ENCODE results near the gene ULK4. TPM values are rescaled to one million over a fixed set of nuclear protein-coding genes. Genes with fewer than 3 reads are reported as not detected.

ULK4 gene
- total RNA-seq, 1 experiment from 2014 or later = 6.3 TPM

GRCh38 chr3:41794748-41795589 is 166.9 kb downstream of the ULK4 start:
- no peak overlapping the region for H3K4me2 ChIP-seq (ENCODE audit: low read length)
- H3K4me1 ChIP-seq (ENCODE audit: control insufficient read depth in 1 of 2, insufficient read depth in 2 of 2, low read length in 2 of 2) = no peaks in the 10 kb centered on the region
- no peaks in the 10 kb centered on the region for H3K79me2 ChIP-seq (ENCODE audit: insufficient read depth, low read length)
- H3K27me3 ChIP-seq (ENCODE audit: insufficient read depth, low read length) = no peaks in the 10 kb centered on the region
- H3K4me3 ChIP-seq (replicated peaks in 1 of 2; ENCODE audit: low read depth in 1 of 2, low read length in 2 of 2) = no peak overlapping the region
- H3K36me3 ChIP-seq (ENCODE audit: control insufficient read depth in 1 of 2, insufficient read depth in 2 of 2, low read length in 2 of 2) = no peaks in the 10 kb centered on the region
- TF ChIP-seq EZH2phosphoT487 (IDR thresholded peaks at IDR 0.05; ENCODE audit: borderline replicate concordance) (no peak), ELF1 (IDR thresholded peaks at IDR 0.05; ENCODE audit: borderline replicate concordance, low read depth) (no peak), ZBTB33 (IDR thresholded peaks at IDR 0.05; ENCODE audit: extremely low read depth, insufficient replicate concordance, low read length) (no peak), POLR2AphosphoS5 (IDR thresholded peaks at IDR 0.05; ENCODE audit: low read depth, low read length) (no peak), CBX3 (IDR thresholded peaks at IDR 0.05; ENCODE audit: low read depth) (no peak), CTCF (IDR thresholded peaks at IDR 0.05 in 2 of 3, conservative IDR thresholded peaks at IDR 0.05 in 1 of 3; ENCODE audit: borderline replicate concordance in 1 of 3, insufficient read depth in 1 of 3, low read depth in 2 of 3, low read length in 2 of 3) (no peak), CEBPB (IDR thresholded peaks at IDR 0.05; ENCODE audit: low read depth) (no peak), POLR2A (IDR thresholded peaks at IDR 0.05; ENCODE audit: borderline replicate concordance, extremely low read depth, insufficient read depth, insufficient read length) (no peak), EZH2 (IDR thresholded peaks at IDR 0.05) (no peak), FOSL1 (IDR thresholded peaks at IDR 0.05; ENCODE audit: low read depth) (no peak), TCF7L2 (IDR thresholded peaks at IDR 0.05; ENCODE audit: borderline replicate concordance, extremely low read depth, insufficient read depth, insufficient read length) (no peak), SP1 (IDR thresholded peaks at IDR 0.05; ENCODE audit: low read depth) (no peak), SRF (IDR thresholded peaks at IDR 0.05; ENCODE audit: low read depth) (no peak), ZNF274 (IDR thresholded peaks at IDR 0.05; ENCODE audit: low read depth, low read length) (no peak), EGR1 (IDR thresholded peaks at IDR 0.05; ENCODE audit: low read depth) (no peak), JUND (IDR thresholded peaks at IDR 0.05) (no peak)
- no peak overlapping the region for H3K9ac ChIP-seq (ENCODE audit: low read length)
- H4K20me1 ChIP-seq (ENCODE audit: insufficient read depth) = no peaks in the 10 kb centered on the region
- no peaks in the 10 kb centered on the region for H3K9me3 ChIP-seq (ENCODE audit: control insufficient read depth in 1 of 2, insufficient read depth in 1 of 2, low read depth in 1 of 2, low read length in 2 of 2)
- no peak for ATAC-seq
- ChIA-PET RAD21 (ENCODE audit: low non-redundant PET in 1 of 2, low total read pairs in 2 of 2, uncharacterized antibody in 2 of 2, unreplicated experiment in 2 of 2) (no interaction called here), POLR2A (no interaction called here), CTCF (no interaction called here)
- intact Hi-C loops (cut with micrococcal nuclease) = no loop called here
- DNase-seq (ENCODE audit: low read depth, low spot score) = no peak
- no peaks in the 10 kb centered on the region for H3K9me2 ChIP-seq (ENCODE audit: insufficient read depth)
- H2AFZ ChIP-seq (ENCODE audit: low read depth, low read length, poor library complexity, severe bottlenecking) = no peak overlapping the region
- no peak overlapping the region for H3K27ac ChIP-seq (ENCODE audit: low read depth, low read length)
- BruUV-seq (replicated peaks) = no TSS peak
